ENCODE results near the gene LRRC18.

LRRC18 gene

GRCh38 chr10:48970046-48970445 lies 30.4 kb upstream of the LRRC18 start:
- WGBS, 2 experiments (ENCODE audit: insufficient coverage in 2 of 2): 90 to 97% methylated on average over 5 to 14 of the region's 14 CpGs
- no peaks in the 10 kb centered on the region for H3K4me1 ChIP-seq (ENCODE audit: control insufficient read depth, insufficient read depth, low read length, poor library complexity, severe bottlenecking)
- H3K4me3 ChIP-seq (ENCODE audit: extremely low read depth, insufficient read depth, low read length, poor library complexity, severe bottlenecking): no peak overlapping the region
- H3K27ac ChIP-seq (ENCODE audit: low read depth, low read length, severe bottlenecking): no peak overlapping the region
- H3K36me3 ChIP-seq (ENCODE audit: control insufficient read depth, insufficient read depth, low read length): no peaks in the 10 kb centered on the region
- no peaks in the 10 kb centered on the region for H3K9me3 ChIP-seq (ENCODE audit: control insufficient read depth, low read length)

- Histone ChIP-seq H3K4me1 (ENCODE audit: control insufficient read depth, insufficient read depth, low read length, poor library complexity, severe bottlenecking) (no peaks in the 10 kb centered on the region), H3K4me3 (ENCODE audit: extremely low read depth, insufficient read depth, low read length, poor library complexity, severe bottlenecking) (no peak overlapping the region)
- WGBS, 2 experiments (ENCODE audit: insufficient coverage in 2 of 2): 85 to 91% methylated on average over 3 of the region's 3 CpGs
Observed at GRCh38 chr10:48968036-48968435, 28.4 kb upstream of the LRRC18 start.

GRCh38 chr10:48965460-48965859 lies 25.8 kb upstream of the LRRC18 start:
- no peaks in the 10 kb centered on the region for H3K4me1 ChIP-seq (ENCODE audit: control insufficient read depth, insufficient read depth, low read length, poor library complexity, severe bottlenecking)
- no peaks in the 10 kb centered on the region for H3K36me3 ChIP-seq (ENCODE audit: control insufficient read depth, insufficient read depth, low read length)
- H3K27ac ChIP-seq (ENCODE audit: low read depth, low read length, severe bottlenecking): no peak overlapping the region
- no peaks in the 10 kb centered on the region for H3K9me3 ChIP-seq (ENCODE audit: control insufficient read depth, low read length)
- H3K4me3 ChIP-seq (ENCODE audit: extremely low read depth, insufficient read depth, low read length, poor library complexity, severe bottlenecking): no peak overlapping the region
- WGBS, 2 experiments (ENCODE audit: insufficient coverage in 2 of 2): 75 to 77% methylated on average over 1 to 2 of the region's 4 CpGs

More at GRCh38 chr10:48968036-48968435, 28.4 kb upstream of the LRRC18 start:
- Histone ChIP-seq H3K9me3 (ENCODE audit: control insufficient read depth, low read length) (no peaks in the 10 kb centered on the region), H3K27ac (ENCODE audit: low read depth, low read length, severe bottlenecking) (no peak overlapping the region), H3K36me3 (ENCODE audit: control insufficient read depth, insufficient read depth, low read length) (no peaks in the 10 kb centered on the region)

- WGBS, 2 experiments (ENCODE audit: insufficient coverage in 2 of 2): 100% methylated on average over 1 of the region's 1 CpG; no CpG with 5 or more reads in 1 of the 2 experiments
- no peaks in the 10 kb centered on the region for H3K9me3 ChIP-seq (ENCODE audit: control insufficient read depth, low read length)
- no peak overlapping the region for H3K27ac ChIP-seq (ENCODE audit: low read depth, low read length, severe bottlenecking)
- H3K36me3 ChIP-seq (ENCODE audit: control insufficient read depth, insufficient read depth, low read length): no peaks in the 10 kb centered on the region
- no peaks in the 10 kb centered on the region for H3K4me1 ChIP-seq (ENCODE audit: control insufficient read depth, insufficient read depth, low read length, poor library complexity, severe bottlenecking)
- no peak overlapping the region for H3K4me3 ChIP-seq (ENCODE audit: extremely low read depth, insufficient read depth, low read length, poor library complexity, severe bottlenecking)
Observed at GRCh38 chr10:48964038-48964437, 24.4 kb upstream of the LRRC18 start.

- Histone ChIP-seq H3K36me3 (ENCODE audit: control insufficient read depth, insufficient read depth, low read length) (no peaks in the 10 kb centered on the region), H3K4me3 (ENCODE audit: extremely low read depth, insufficient read depth, low read length, poor library complexity, severe bottlenecking) (no peak overlapping the region), H3K9me3 (ENCODE audit: control insufficient read depth, low read length) (no peaks in the 10 kb centered on the region), H3K27ac (ENCODE audit: low read depth, low read length, severe bottlenecking) (no peak overlapping the region), H3K4me1 (ENCODE audit: control insufficient read depth, insufficient read depth, low read length, poor library complexity, severe bottlenecking) (no peaks in the 10 kb centered on the region)
- WGBS, 2 experiments (ENCODE audit: insufficient coverage in 2 of 2): no CpG with 5 or more reads among the region's 1 CpG
Observed at GRCh38 chr10:48958598-48959190, 19.1 kb upstream of the LRRC18 start.

- Histone ChIP-seq H3K9me3 (ENCODE audit: control insufficient read depth, low read length) (no peaks in the 10 kb centered on the region), H3K4me3 (ENCODE audit: extremely low read depth, insufficient read depth, low read length, poor library complexity, severe bottlenecking) (no peak overlapping the region), H3K27ac (ENCODE audit: low read depth, low read length, severe bottlenecking) (no peak overlapping the region), H3K4me1 (ENCODE audit: control insufficient read depth, insufficient read depth, low read length, poor library complexity, severe bottlenecking) (no peaks in the 10 kb centered on the region), H3K36me3 (ENCODE audit: control insufficient read depth, insufficient read depth, low read length) (no peaks in the 10 kb centered on the region)
- WGBS, 2 experiments (ENCODE audit: insufficient coverage in 2 of 2): 84 to 91% methylated on average over 13 to 15 of the region's 16 CpGs
Observed at GRCh38 chr10:48957361-48958151, 17.9 kb upstream of the LRRC18 start.

GRCh38 chr10:48951707-48952106 lies 12.1 kb upstream of the LRRC18 start:
- Histone ChIP-seq H3K9me3 (ENCODE audit: control insufficient read depth, low read length) (no peaks in the 10 kb centered on the region), H3K36me3 (ENCODE audit: control insufficient read depth, insufficient read depth, low read length) (no peaks in the 10 kb centered on the region), H3K27ac (ENCODE audit: low read depth, low read length, severe bottlenecking) (no peak overlapping the region), H3K4me1 (ENCODE audit: control insufficient read depth, insufficient read depth, low read length, poor library complexity, severe bottlenecking) (no peaks in the 10 kb centered on the region), H3K4me3 (ENCODE audit: extremely low read depth, insufficient read depth, low read length, poor library complexity, severe bottlenecking) (no peak overlapping the region)
- WGBS, 2 experiments (ENCODE audit: insufficient coverage in 2 of 2): 85 to 90% methylated on average over 4 to 7 of the region's 7 CpGs

- WGBS, 2 experiments (ENCODE audit: insufficient coverage in 2 of 2): 94 to 100% methylated on average over 1 of the region's 2 CpGs
- H3K27ac ChIP-seq (ENCODE audit: low read depth, low read length, severe bottlenecking): no peak overlapping the region
Observed at GRCh38 chr10:48948470-48949037, 8.9 kb upstream of the LRRC18 start.

GRCh38 chr10:48947690-48948469 lies 8.2 kb upstream of the LRRC18 start:
- Histone ChIP-seq H3K4me3 (ENCODE audit: extremely low read depth, insufficient read depth, low read length, poor library complexity, severe bottlenecking) (no peak overlapping the region), H3K4me1 (ENCODE audit: control insufficient read depth, insufficient read depth, low read length, poor library complexity, severe bottlenecking) (no peaks in the 10 kb centered on the region), H3K9me3 (ENCODE audit: control insufficient read depth, low read length) (no peaks in the 10 kb centered on the region), H3K27ac (ENCODE audit: low read depth, low read length, severe bottlenecking) (no peak overlapping the region), H3K36me3 (ENCODE audit: control insufficient read depth, insufficient read depth, low read length) (no peaks in the 10 kb centered on the region)
- WGBS, 2 experiments (ENCODE audit: insufficient coverage in 2 of 2): 85 to 93% methylated on average over 5 to 8 of the region's 10 CpGs

More at GRCh38 chr10:48948470-48949037, 8.9 kb upstream of the LRRC18 start:
- H3K4me3 ChIP-seq (ENCODE audit: extremely low read depth, insufficient read depth, low read length, poor library complexity, severe bottlenecking): no peak overlapping the region
- no peaks in the 10 kb centered on the region for H3K4me1 ChIP-seq (ENCODE audit: control insufficient read depth, insufficient read depth, low read length, poor library complexity, severe bottlenecking)
- no peaks in the 10 kb centered on the region for H3K9me3 ChIP-seq (ENCODE audit: control insufficient read depth, low read length)
- H3K36me3 ChIP-seq (ENCODE audit: control insufficient read depth, insufficient read depth, low read length): no peaks in the 10 kb centered on the region

GRCh38 chr10:48946891-48947500 lies 7.4 kb upstream of the LRRC18 start:
- Histone ChIP-seq H3K36me3 (ENCODE audit: control insufficient read depth, insufficient read depth, low read length) (no peaks in the 10 kb centered on the region), H3K9me3 (ENCODE audit: control insufficient read depth, low read length) (no peaks in the 10 kb centered on the region), H3K4me1 (ENCODE audit: control insufficient read depth, insufficient read depth, low read length, poor library complexity, severe bottlenecking) (no peaks in the 10 kb centered on the region), H3K4me3 (ENCODE audit: extremely low read depth, insufficient read depth, low read length, poor library complexity, severe bottlenecking) (no peak overlapping the region), H3K27ac (ENCODE audit: low read depth, low read length, severe bottlenecking) (no peak overlapping the region)
- WGBS, 2 experiments (ENCODE audit: insufficient coverage in 2 of 2): 83 to 92% methylated on average over 9 to 10 of the region's 12 CpGs

Data from mesodermal cell (in vitro differentiated cells).